Prostate gland (tissue), 2 donors: ENCODE results near the gene PCMTD2. TPM values are rescaled to one million over a fixed set of nuclear protein-coding genes. Genes with fewer than 3 reads are reported as not detected.

Experiments used
- DNase-seq: peaks from one replicate; pipeline ENCODE4 v3.0.0-alpha.2; 2019; ENCODE audit warnings: low spot score
- H3K27ac ChIP-seq, 2 donors: fragments of 200-600 bp; sonication (generic); 2 replicates each; pipeline ENCODE4 v1.5.1; 2017 to 2019
- H3K27me3 ChIP-seq: fragments of 200-600 bp; sonication (generic); replicated peaks from 2 replicates; pipeline ENCODE4 v1.5.1; 2019; ENCODE audit not compliant: insufficient read depth
- H3K36me3 ChIP-seq, 2 donors: fragments of 200-600 bp; sonication (generic); 1 replicate in 1 of 2; 2 replicates in 1 of 2; pipeline versions ENCODE4 v1.5.1 to v1.8.1; 2017 to 2019
- H3K4me1 ChIP-seq: fragments of 200-600 bp; sonication (generic); replicated peaks from 2 replicates; pipeline ENCODE4 v1.5.1; 2019
- H3K4me3 ChIP-seq, 2 donors: fragments of 200-600 bp; sonication (generic); 2 replicates each; pipeline ENCODE4 v1.5.1; 2017 to 2019
- H3K9me3 ChIP-seq: fragments of 200-600 bp; sonication (generic); 2 replicates; pipeline ENCODE4 v1.5.1; 2017
- CTCF ChIP-seq, 4 experiments: fragments of 200-600 bp in 2 of 4; fragments of 450-650 bp in 2 of 4; sonication (generic) in 2 of 4; IDR thresholded peaks; 1 replicate in 3 of 4; 2 replicates in 1 of 4; pipeline ENCODE4 v1.5.1; 2016 to 2019; ENCODE audit warnings: antibody characterized with exemption in 4 of 4, mild to moderate bottlenecking in 2 of 4, moderate library complexity in 2 of 4
- POLR2A ChIP-seq: fragments of 450-650 bp; IDR thresholded peaks from one replicate; pipeline ENCODE4 v1.6.1; 2016; ENCODE audit warnings: antibody characterized with exemption, mild to moderate bottlenecking
- POLR2AphosphoS5 ChIP-seq: sonication (generic); formaldehyde crosslinking; IDR thresholded peaks from one replicate; pipeline ENCODE4 v1.6.1; 2017; ENCODE audit warnings: antibody characterized with exemption
- WGBS: methylation state at CpG from one replicate; pipeline ENCODE4 v1.1.5; 2018; 5-methylcytosine and 5-hydroxymethylcytosine counted together
- intact Hi-C: fragments of 100-400 bp; cut with DNase I; formaldehyde crosslinking; loops from one replicate; pipeline ENCODE4 v1.14.2; 2022
- total RNA-seq, 2 donors: library from RNA; depleted of rRNA; stranded (reverse); fragments of >200 nt; gene quantifications; one replicate each; pipeline ENCODE4 v1.1.0, GENCODE V29; 2016

PCMTD2 gene
- total RNA-seq, 2 donors from 2014 or later: 143 to 147 TPM

- intact Hi-C loops: no loop called here
- Histone ChIP-seq H3K4me3 (no peak overlapping the region), H3K4me1 (no peaks in the 10 kb centered on the region), H3K27me3 (no peaks in the 10 kb centered on the region), H3K9me3 (no peaks in the 10 kb centered on the region), H3K36me3 (no peaks in the 10 kb centered on the region), H3K27ac (no peak overlapping the region)
- 93% methylated on average over 4 of the region's 4 CpGs for WGBS
- no peak for DNase-seq
- TF ChIP-seq POLR2A: no peak
- TF ChIP-seq POLR2AphosphoS5: no peak
- TF ChIP-seq CTCF (IDR thresholded peaks at IDR 0.05): no peak
Measured at GRCh38 chr20:64242797-64243475, 12.6 kb upstream of the PCMTD2 start.

GRCh38 chr20:64244281-64244805, 11.2 kb upstream of the PCMTD2 start:
- 80% methylated on average over 2 of the region's 2 CpGs for WGBS

GRCh38 chr20:64244870-64245603, 10.5 kb upstream of the PCMTD2 start:
- no peaks in the 10 kb centered on the region for H3K4me1 ChIP-seq
- no peaks in the 10 kb centered on the region for H3K27me3 ChIP-seq
- no peaks in the 10 kb centered on the region for H3K36me3 ChIP-seq
- WGBS: 65% methylated on average over 7 of the region's 8 CpGs
- H3K9me3 ChIP-seq: no peaks in the 10 kb centered on the region
- no peak overlapping the region for H3K4me3 ChIP-seq
- no peak for TF ChIP-seq POLR2A
- TF ChIP-seq POLR2AphosphoS5: no peak
- no peak for TF ChIP-seq CTCF (IDR thresholded peaks at IDR 0.05)
- no peak for DNase-seq
- intact Hi-C loops: no loop called here
- no peak overlapping the region for H3K27ac ChIP-seq

More at GRCh38 chr20:64244281-64244805, 11.2 kb upstream of the PCMTD2 start:
- no peak for DNase-seq
- TF ChIP-seq CTCF (IDR thresholded peaks at IDR 0.05): no peak
- no peak for TF ChIP-seq POLR2AphosphoS5
- TF ChIP-seq POLR2A: no peak
- no peaks in the 10 kb centered on the region for H3K4me1 ChIP-seq
- no peak overlapping the region for H3K4me3 ChIP-seq
- H3K9me3 ChIP-seq: no peaks in the 10 kb centered on the region
- no peak overlapping the region for H3K27ac ChIP-seq
- H3K27me3 ChIP-seq: no peaks in the 10 kb centered on the region
- intact Hi-C loops: no loop called here
- H3K36me3 ChIP-seq: no peaks in the 10 kb centered on the region

- Histone ChIP-seq H3K4me1 (no peaks in the 10 kb centered on the region), H3K27ac (no peak overlapping the region), H3K4me3 (no peak overlapping the region), H3K36me3 (no peaks in the 10 kb centered on the region), H3K27me3 (no peaks in the 10 kb centered on the region), H3K9me3 (no peaks in the 10 kb centered on the region)
- no peak for DNase-seq
- WGBS: 87% methylated on average over 9 of the region's 9 CpGs
- TF ChIP-seq CTCF (IDR thresholded peaks at IDR 0.05) (no peak), POLR2AphosphoS5 (no peak), POLR2A (no peak)
- intact Hi-C loops: no loop called here
Measured at GRCh38 chr20:64245746-64246595, 9.6 kb upstream of the PCMTD2 start.
